HG02798 (cell line): Measurements from ENCODE around the gene NCAPD3.

Source experiments
- ATAC-seq: cut with Tn5 transposase; IDR thresholded peaks from one replicate; pipeline ENCODE4 v1.9.1; 2021; ENCODE audit warnings: mild to moderate bottlenecking; ENCODE audit not compliant: unreplicated experiment, poor library complexity

NCAPD3 gene

DNA sequence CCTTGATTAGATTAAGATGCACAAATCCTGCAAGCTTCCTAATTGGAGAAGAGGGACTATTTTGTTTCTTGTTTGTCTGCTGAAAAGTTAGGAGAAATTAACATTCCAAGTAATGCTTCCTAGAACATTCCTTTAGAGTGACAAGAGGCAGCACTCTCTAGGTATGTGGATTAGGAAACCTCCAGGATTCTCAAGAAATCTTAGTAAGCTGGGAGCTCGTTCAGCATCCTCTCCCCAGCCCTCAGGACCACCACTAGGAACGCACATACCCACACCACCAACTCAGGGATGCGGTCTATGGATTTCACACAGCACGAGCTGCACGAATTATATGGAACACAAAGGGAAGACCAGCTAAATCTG is 52.9 kb downstream of the NCAPD3 start:
- no peak for ATAC-seq

DNA sequence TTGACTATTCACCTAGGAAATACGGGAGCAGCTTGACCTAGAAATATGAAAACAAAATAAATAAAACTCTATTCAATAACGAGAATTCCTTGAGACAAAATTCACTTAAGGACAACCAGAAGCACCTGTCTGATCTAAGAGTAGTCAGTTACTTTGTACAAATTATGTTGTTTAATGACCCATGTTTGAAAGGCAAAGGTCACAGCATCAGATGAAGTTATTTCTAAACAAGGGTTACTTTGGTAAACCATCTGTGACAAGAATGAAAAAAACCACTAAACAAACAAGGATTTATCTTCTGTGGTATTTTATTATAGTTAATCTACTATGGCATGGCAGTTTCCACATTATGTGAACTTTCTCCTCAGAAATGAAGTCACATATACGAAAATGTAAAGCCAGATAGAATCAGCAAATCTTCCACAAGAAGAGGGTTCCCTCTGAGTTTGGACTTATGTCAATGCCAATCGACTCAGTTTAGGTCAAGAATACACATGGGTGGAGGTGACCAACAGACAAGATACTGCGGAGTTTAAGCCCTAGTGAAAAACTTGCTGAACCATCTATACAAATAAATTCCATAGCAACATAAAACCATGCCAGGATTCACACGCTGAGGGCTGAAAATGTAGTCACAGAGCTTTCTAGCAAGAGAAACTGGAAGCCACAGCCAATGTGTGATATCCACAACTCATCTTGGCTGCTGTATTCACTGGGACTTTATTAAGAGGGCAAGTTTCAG is 53.4 kb downstream of the NCAPD3 start:
- ATAC-seq, result no peak

DNA sequence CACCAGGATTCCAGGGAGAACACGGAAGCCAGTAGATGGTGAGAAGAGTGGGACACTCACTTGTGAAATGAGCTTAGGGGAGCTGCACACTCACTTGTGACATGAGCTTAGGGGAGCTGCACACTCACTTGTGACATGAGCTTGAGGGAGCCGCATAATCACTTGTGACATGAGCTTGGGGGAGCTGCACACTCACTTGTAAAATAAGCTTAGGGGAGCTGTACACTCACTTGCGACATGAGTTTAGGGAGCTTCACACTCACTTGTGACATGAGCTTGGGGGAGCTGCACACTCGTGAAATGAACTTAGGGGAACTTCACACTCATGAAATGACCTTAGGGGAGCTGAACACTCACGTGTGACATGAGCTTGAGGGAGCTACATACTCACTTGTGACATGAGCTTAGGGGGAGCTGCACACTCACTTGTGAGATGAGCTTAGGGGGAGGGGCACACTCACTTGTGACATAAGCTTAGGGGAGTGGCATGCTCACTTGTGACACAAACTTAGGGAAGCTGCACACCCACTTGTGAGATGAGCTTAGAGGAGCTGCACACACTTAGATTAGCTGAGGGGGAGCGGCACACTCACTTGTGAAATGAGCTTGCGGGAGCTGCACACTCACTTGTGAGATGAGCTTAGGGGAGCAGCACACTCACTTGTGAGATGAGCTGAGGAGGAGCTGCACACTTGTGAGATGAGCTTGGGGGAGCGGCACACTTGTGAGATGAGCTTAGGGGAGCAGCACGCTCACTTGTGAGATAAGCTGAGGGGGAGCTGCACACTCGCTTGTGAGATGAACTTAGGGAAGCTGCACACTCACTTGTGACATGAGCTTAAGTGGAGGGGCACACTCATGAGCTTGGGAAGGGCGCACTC is 59.0 kb downstream of the NCAPD3 start:
- ATAC-seq, result no peak

DNA sequence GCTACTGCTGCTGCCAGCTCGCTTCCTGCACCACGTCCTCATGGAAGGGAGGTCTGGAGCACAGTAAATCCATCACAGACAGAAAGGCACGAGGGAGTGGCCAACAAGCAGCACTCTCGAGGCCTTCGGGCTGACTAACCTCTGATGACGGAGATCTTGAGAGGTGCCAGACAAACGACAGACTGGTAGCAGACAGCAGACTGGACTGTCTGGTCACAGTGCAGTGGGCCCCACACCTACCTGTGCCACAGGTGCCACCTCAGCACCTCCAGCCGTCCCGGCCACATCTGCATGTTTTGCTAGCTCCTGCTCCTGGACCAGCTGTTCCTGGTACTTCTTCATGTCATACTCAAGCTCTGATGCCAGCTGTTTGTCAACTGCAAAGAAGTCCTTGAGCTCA is 64.1 kb downstream of the NCAPD3 start:
- ATAC-seq, result no peak

DNA sequence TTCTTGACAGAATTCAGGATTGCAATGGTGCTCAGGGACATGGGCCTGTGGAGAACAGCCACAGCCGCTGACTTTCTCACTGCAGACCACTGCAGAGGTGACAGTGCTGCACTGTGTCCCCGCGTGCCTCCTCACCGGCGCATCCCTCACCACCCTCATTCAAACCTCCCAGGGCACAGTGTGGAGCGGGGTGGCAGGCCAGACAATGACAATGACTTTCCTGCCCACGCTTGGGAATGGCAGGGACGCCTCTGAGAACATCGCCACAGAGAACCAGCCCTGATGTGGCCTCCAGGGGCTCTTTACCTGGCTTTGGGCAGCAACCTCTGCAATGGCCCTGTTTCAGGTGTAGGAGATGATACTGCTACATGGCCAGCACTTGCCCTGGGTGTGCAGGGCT is 65.7 kb downstream of the NCAPD3 start:
- ATAC-seq, result no peak

DNA sequence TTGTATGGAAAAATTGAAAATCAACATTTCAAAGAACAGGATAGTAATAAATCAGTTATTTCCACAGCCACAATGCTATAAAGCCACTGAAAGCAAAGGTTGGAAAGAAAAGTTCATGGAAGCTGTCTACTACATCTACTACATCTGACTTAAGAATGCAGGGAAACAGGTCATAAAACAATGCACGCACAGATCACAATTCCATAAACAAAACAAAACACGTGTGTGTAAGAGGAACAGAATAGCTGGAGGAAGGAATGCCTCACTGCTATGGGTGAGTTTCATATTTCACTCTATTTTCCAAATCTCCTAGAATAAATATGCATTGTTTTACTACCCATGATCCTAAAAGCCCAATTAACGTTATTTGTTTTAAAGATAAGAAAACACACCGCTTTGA is 66.3 kb downstream of the NCAPD3 start:
- no peak for ATAC-seq

DNA sequence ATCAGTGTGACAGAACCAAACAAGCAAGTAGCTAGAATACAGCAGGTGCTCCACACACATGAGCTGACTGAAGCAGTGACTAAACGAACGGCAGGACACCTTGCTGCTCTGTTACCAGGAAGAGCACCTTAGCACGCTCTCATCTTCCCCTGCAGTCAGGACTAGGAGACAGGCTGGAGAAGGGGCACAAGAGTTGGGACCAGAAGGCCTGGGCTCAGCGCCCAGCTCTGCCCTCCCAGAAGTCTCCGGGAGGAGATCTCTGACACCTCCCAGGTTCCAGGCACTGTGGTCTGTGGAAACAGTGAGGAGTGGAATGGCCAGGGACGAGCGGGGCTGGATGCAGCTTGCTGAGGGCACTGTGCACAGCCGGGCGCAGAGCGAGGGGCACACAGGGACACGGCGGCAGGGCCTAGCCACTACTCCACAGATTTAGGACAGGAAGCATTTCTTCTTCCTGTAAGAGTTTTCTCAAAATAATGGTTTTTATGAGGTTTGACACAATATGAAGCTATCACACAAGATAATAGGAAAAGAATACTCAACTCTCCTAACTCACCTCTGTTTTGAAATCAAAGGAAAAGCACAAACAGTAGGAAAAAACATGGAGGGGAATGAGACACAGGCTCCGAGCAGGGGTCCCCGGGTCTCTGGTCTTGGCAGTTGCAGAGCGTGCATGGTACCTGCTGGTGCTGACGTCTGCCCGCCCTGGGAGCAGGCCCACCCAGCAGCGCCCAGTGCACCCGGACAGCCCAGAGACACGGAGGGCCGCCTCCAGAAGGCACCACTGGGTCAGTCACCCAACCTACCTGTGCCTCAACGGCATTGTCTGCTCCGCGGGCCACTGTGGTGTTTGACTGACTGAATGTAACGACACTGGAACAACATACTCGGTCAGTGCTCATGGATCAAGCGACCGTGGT is 67.6 kb downstream of the NCAPD3 start:
- no peak for ATAC-seq

DNA sequence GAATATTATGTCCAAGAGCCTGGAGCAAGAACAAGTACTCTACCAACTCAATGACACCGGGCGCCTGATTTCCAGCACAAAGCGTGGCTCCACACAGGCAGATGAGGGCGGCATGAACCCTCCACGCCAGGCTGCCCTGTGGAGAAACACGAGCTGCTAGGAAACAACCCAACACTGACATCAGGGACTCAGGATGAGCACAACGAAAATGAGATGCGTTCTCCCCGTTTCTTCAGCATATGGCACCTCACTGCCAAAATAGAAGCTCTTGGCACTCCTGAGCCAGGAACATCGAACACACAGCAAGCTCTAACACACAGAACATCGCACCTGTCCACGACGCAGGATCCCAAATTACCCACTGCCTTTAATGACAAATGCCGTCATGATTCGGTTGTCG is 68.3 kb downstream of the NCAPD3 start:
- no peak for ATAC-seq

DNA sequence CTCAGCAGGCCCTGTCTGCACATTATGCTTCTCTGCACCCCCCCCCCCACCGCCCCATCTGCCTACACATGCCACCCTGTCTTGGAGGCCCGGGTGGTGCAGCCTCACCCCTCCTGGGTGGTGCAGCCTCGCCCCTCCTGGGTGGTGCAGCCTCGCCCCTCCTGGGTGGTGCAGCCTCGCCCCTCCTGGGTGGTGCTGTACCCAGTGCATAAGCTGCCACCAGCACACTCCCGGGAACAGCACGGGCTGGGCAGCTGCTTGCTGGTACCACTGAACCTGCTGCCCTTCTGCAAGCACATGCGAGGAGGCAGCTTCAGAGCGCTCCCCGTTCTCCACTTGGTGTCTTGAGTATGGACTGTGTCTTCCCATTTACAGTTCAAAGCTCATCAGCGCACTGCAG is 69.3 kb downstream of the NCAPD3 start:
- ATAC-seq, result no peak

DNA sequence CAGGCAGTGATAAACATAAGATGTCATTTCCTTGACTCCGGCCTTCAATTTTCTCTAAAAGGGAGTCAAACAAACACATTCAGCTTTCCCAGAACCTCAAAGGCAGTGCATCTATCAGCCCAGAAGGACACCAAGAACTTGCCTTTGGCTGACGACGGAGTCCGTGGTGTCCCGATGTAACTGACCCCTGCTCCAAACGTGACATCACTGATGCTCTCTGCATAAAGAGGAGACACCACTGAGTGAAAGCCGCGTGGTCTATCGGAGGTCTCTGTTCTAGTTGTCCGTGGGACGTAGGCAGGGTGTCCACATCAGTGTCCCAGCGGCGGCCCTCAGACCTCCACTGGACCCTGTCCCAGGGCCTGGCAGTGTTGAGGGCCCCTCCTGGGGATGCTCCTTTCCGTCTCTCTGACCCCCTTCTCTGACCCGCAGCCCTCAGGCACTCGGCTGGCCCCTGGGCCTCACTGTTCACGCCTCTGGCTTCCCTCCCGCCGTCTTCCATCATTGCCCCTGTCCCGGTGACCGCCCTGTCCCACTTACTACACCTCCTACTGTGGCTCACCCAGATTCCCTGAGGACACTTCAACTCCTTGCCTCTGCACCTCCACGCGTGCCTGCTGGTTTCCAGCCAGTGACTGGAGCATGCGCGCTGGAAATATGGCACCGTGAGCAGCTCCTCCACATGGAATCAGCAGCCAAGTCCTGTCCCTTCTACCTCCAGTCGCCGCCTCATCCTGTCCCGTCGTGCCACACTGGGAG is 70.4 kb downstream of the NCAPD3 start:
- ATAC-seq, result no peak

DNA sequence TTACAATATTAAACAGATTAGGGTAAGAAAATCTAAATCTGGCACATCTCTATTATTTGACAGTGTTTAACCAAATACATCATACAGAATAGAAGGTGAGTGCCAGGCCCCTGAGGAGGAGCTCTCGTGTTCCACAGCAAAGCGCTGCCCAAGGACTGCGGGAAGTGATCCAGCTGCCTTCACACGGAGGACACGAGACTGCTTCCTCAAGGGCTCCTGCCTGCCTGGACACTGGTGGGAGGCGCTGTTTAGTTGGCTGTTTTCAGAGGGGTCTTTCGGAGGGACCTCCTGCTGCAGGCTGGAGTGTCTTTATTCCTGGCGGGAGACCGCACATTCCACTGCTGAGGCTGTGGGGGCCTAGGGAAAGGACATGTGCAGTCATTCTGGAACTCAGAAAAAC is 71.1 kb downstream of the NCAPD3 start:
- ATAC-seq, result no peak

DNA sequence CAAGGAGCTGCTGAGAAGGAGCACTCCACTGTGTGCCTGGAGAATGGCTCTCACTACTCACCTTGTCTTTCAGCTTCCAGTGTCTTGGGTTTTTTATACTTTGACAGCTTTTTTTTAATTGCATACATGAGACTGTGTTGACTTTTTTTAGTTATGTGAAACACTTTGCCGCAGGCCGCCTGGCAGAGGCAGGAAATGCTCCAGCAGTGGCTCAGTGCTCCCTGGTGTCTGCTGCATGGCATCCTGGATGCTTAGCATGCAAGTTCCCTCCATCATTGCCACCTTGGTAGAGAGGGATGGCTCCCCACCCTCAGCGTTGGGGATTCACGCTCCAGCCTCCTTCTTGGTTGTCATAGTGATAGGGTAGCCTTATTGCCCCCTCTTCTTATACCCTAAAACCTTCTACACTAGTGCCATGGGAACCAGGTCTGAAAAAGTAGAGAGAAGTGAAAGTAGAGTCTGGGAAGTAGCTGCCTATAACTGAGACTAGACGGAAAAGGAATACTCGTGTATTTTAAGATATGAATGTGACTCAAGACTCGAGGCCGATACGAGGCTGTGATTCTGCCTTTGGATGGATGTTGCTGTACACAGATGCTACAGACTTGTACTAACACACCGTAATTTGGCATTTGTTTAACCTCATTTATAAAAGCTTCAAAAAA is 72.6 kb downstream of the NCAPD3 start:
- ATAC-seq, result no peak

DNA sequence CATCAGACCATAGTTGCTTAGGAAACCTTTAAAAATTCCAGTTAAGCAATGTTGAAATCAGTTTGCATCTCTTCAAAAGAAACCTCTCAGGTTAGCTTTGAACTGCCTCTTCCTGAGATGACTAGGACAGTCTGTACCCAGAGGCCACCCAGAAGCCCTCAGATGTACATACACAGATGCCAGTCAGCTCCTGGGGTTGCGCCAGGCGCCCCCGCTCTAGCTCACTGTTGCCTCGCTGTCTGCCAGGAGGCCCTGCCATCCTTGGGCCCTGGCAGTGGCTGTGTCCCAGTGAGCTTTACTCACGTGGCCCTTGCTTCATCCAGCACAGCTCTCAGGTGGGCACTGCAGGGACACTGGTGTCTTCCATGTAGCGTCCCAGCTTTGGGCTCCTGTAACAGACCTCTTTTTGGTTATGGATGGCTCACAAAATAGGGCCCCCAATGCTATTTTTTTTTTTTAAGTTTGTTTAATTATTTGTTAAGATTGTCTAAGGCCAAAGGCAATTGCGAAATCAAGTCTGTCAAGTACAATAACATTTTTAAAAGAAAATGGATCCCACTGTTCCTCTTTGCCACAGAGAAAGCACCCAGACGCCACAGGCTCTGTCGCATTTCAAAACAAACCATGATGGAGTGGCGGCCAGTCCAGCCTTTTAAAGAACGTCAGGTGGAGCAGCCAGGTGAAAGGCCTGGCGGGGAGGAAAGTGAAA is 73.4 kb downstream of the NCAPD3 start:
- no peak for ATAC-seq

DNA sequence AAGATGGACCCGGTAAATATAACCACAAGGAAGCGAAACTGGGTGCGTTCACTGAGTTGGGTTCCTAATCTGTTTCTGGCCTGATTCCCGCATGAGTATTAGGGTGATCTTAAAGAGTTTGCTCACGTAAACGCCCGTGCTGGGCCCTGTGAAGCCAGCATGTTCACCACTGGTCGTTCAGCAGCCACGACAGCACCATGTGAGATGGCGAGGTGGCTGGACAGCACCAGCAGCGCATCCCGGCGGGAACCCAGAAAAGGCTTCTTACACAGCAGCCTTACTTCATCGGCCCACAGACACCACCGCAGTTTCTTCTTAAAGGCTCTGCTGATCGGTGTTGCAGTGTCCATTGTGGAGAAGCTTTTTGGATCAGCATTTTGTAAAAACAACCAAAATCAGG is 74.4 kb downstream of the NCAPD3 start:
- ATAC-seq, result no peak

DNA sequence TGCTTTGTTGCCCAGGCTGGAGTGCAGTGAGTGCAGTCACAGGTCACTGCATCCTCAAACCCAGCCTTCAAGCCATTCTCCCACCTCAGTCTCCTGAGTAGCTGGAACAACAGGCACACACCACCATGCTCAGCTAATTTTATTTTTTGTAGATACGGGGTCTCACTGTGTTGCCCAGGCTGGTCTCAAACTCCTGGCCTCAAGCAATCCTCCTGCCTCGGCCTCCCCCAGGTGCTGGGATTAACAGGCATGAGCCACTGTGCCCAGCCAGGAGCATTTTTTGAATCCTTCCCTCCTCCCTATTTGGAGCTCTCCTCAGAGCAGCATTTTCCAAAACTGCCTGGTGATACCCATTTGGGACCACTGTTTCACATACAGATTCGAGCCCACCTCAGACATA is 77.2 kb downstream of the NCAPD3 start:
- ATAC-seq, result no peak

DNA sequence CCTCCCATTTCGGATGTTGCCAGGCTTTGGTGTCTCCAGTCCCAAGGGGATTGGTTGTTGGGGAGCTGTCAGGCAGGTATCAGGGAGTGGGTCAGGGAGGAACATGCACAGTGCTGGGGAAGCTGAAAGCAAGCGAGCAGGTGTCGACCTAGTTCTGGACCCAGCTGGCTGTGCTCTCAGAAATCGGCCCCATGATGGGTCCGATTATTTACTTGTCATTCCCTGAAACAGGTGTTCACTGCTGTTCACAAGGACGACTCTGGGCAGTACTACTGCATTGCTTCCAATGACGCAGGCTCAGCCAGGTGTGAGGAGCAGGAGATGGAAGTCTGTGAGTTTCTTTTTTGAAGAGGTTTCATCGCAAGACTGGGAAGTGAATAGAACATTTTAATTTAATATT is 78.1 kb downstream of the NCAPD3 start:
- ATAC-seq, result no peak

DNA sequence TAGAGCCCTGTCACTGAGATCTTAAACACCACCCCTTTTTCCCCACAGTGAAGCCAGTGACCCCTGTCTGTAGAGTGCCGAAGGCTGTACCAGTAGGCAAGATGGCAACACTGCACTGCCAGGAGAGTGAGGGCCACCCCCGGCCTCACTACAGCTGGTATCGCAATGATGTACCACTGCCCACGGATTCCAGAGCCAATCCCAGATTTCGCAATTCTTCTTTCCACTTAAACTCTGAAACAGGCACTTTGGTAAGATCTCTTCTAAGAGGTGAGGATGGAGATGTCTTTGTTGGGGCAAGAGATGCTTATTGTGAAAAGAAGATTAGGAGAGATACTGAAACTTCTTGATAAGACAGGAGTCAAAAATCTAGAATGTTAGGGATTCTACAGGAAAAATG is 79.0 kb downstream of the NCAPD3 start:
- ATAC-seq, result no peak

DNA sequence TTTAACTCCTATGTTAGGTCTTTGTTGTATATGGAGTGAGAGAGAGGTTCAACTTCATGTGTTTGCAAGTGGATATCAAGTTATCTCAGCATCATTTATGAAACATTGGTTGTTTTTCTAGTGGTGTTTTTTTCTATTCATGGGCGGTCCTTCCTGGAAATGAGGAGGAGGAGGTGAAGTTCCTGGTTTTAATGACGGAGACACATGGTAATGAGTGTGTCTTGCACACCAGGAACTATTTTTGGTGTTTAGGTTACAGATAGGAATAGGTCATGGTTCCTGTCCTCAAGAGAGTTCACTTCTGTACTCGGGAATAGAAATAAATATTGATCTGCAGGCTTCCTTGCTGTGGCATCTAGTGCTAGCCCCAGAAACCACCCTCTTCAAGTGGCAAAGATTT is 80.0 kb downstream of the NCAPD3 start:
- ATAC-seq, result no peak

DNA sequence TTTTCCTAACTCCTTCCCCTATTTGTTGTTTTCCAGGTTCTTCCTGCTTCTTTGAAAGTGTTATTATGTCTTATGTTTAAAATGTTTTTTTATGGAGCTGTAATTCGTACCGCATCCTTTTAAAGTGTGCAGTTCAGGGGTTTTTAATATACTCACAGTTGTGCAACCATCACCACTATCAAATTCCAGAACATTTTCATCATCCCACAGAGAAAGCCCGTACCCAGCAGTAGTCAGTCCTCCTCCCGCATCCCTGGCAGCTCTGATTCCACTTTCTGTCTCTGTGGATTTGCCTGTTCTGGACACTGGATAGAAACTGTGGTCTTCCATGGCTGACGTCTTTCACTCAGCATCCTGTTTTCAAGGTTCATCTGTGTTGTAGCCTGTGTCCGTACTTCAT is 81.2 kb downstream of the NCAPD3 start:
- ATAC-seq, result no peak
